Keratinocyte (primary cell): ENCODE measurements around the gene PCNX1.

Source experiments
- EZH2 ChIP-seq: IDR thresholded peaks from one replicate; pipeline ENCODE4 v1.6.1; 2012; ENCODE audit warnings: inconsistent platforms, mild to moderate bottlenecking, low read length, moderate library complexity
- TF ChIP-seq, protein P1 (sequence below), 3 experiments: IDR thresholded peaks in 1 of 3; conservative IDR thresholded peaks in 1 of 3; optimal IDR thresholded peaks in 1 of 3; 2 replicates in 2 of 3; 3 replicates in 1 of 3; pipeline versions ENCODE3 to v1.5.1; 2011; ENCODE audit warnings: low read length in 3 of 3, mild to moderate bottlenecking in 3 of 3, moderate library complexity in 2 of 3, control low read depth in 1 of 3, inconsistent platforms in 1 of 3; ENCODE audit not compliant: insufficient read depth in 2 of 3; ENCODE audit errors: extremely low read depth in 1 of 3

DNA sequence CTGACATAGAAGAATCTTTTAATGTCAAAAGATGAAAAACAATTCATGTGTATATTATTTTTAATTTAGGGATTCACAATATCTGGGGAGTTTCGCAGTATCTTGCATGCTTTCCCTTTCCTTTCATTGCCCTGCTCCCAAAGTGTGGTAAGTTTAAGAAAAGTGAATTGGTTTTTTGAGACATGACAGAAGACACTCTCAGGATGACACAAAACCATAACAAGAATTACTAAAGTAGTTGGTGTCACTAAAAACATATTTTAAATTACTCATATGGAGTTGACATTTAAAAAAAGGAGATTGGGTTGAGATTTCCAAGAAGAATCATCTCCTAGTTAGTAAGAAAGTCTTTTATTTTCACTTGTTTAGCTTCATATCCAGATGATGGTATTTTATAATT is 5.1 kb upstream of the PCNX1 start:
- TF ChIP-seq, protein P1, sequence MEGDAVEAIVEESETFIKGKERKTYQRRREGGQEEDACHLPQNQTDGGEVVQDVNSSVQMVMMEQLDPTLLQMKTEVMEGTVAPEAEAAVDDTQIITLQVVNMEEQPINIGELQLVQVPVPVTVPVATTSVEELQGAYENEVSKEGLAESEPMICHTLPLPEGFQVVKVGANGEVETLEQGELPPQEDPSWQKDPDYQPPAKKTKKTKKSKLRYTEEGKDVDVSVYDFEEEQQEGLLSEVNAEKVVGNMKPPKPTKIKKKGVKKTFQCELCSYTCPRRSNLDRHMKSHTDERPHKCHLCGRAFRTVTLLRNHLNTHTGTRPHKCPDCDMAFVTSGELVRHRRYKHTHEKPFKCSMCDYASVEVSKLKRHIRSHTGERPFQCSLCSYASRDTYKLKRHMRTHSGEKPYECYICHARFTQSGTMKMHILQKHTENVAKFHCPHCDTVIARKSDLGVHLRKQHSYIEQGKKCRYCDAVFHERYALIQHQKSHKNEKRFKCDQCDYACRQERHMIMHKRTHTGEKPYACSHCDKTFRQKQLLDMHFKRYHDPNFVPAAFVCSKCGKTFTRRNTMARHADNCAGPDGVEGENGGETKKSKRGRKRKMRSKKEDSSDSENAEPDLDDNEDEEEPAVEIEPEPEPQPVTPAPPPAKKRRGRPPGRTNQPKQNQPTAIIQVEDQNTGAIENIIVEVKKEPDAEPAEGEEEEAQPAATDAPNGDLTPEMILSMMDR (optimal IDR thresholded peaks at IDR 0.05 in 1 of 3, IDR thresholded peaks at IDR 0.05 in 1 of 3, conservative IDR thresholded peaks at IDR 0.05 in 1 of 3; ENCODE audit: extremely low read depth in 1 of 3, insufficient read depth in 2 of 3, low read length in 3 of 3) = no peak
- TF ChIP-seq EZH2 = no peak
